Endothelial cell (in vitro differentiated cells): ENCODE data around the gene R3HDML. TPM values are rescaled to one million over a fixed set of nuclear protein-coding genes. Genes with fewer than 3 reads are reported as not detected.

Source experiments
- DNase-seq: peaks from one replicate; pipeline ENCODE4 v3.0.0; 2021; ENCODE audit warnings: low spot score
- H3K27ac Mint-ChIP-seq: one replicate; pipeline ENCODE4 v1.8.0; 2021; ENCODE audit warnings: mixed read lengths, inconsistent platforms; ENCODE audit not compliant: unreplicated experiment
- H3K27me3 Mint-ChIP-seq: one replicate; pipeline ENCODE4 v1.8.0; 2021; ENCODE audit warnings: mild to moderate bottlenecking, moderate library complexity, mixed read lengths, inconsistent platforms; ENCODE audit not compliant: unreplicated experiment
- H3K36me3 Mint-ChIP-seq: one replicate; pipeline ENCODE4 v1.8.0; 2021; ENCODE audit warnings: mild to moderate bottlenecking, low read depth, mixed read lengths, inconsistent platforms; ENCODE audit not compliant: unreplicated experiment
- H3K4me1 Mint-ChIP-seq: one replicate; pipeline ENCODE4 v1.8.0; 2021; ENCODE audit warnings: mild to moderate bottlenecking, mixed read lengths, inconsistent platforms; ENCODE audit not compliant: unreplicated experiment
- H3K4me3 Mint-ChIP-seq: one replicate; pipeline ENCODE4 v1.8.0; 2021; ENCODE audit warnings: mild to moderate bottlenecking, mixed read lengths, inconsistent platforms; ENCODE audit not compliant: unreplicated experiment
- H3K9me3 Mint-ChIP-seq: one replicate; pipeline ENCODE4 v1.8.0; 2021; ENCODE audit warnings: mixed read lengths, inconsistent platforms; ENCODE audit not compliant: unreplicated experiment
- total RNA-seq: library from RNA; stranded (reverse); fragmentation: NEBNext Ultra II Directional; extraction: Animal tissue kit (Norgen Biotek cat#: 25700); gene quantifications from one replicate; pipeline ENCODE4 v1.2.1, GENCODE V29; 2021; ENCODE audit not compliant: unreplicated experiment
- TF ChIP-seq, protein P1 (sequence below): fragments of 200-600 bp; sonication (generic); IDR thresholded peaks from one replicate; pipeline ENCODE4 v1.5.0; 2021; ENCODE audit warnings: antibody characterized with exemption; ENCODE audit not compliant: unreplicated experiment

R3HDML gene
- total RNA-seq, 1 donor from 2014 or later: not detected

DNA sequence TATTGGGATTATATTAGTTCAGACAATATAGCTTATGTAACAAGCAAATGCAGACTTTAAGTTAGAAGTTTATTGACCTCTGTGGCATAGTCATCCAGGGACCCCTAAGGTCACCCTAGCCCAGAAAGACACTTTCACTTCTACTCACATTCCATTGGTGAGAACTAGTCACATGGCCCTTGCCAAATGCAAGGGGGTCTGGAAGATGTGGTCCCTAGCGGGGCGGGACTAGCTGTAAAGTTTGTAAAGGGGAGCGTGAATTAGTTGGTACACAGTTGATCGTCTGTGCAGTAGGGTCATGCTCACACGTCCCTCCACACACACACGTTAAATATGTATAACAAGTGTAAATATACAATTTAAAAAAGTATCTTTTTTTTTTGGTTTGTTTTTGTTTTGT is 27.9 kb downstream of the R3HDML start:
- Mint-ChIP-seq H3K27ac (no peak overlapping the region), H3K27me3 (peaks cover 3% of the 10 kb centered on the region), H3K4me1 (no peaks in the 10 kb centered on the region), H3K36me3 (no peaks in the 10 kb centered on the region), H3K4me3 (no peak overlapping the region), H3K9me3 (no peaks in the 10 kb centered on the region)
- TF ChIP-seq, protein P1, sequence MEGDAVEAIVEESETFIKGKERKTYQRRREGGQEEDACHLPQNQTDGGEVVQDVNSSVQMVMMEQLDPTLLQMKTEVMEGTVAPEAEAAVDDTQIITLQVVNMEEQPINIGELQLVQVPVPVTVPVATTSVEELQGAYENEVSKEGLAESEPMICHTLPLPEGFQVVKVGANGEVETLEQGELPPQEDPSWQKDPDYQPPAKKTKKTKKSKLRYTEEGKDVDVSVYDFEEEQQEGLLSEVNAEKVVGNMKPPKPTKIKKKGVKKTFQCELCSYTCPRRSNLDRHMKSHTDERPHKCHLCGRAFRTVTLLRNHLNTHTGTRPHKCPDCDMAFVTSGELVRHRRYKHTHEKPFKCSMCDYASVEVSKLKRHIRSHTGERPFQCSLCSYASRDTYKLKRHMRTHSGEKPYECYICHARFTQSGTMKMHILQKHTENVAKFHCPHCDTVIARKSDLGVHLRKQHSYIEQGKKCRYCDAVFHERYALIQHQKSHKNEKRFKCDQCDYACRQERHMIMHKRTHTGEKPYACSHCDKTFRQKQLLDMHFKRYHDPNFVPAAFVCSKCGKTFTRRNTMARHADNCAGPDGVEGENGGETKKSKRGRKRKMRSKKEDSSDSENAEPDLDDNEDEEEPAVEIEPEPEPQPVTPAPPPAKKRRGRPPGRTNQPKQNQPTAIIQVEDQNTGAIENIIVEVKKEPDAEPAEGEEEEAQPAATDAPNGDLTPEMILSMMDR: no peak
- no peak for DNase-seq

GRCh38 chr20:44367746-44368145 is 30.9 kb downstream of the R3HDML start:
- Mint-ChIP-seq H3K4me1 (no peaks in the 10 kb centered on the region), H3K9me3 (no peaks in the 10 kb centered on the region), H3K36me3 (no peaks in the 10 kb centered on the region), H3K4me3 (no peak overlapping the region), H3K27me3 (peaks cover 10% of the 10 kb centered on the region), H3K27ac (no peak overlapping the region)
- TF ChIP-seq, protein P1: no peak
- no peak for DNase-seq

DNA sequence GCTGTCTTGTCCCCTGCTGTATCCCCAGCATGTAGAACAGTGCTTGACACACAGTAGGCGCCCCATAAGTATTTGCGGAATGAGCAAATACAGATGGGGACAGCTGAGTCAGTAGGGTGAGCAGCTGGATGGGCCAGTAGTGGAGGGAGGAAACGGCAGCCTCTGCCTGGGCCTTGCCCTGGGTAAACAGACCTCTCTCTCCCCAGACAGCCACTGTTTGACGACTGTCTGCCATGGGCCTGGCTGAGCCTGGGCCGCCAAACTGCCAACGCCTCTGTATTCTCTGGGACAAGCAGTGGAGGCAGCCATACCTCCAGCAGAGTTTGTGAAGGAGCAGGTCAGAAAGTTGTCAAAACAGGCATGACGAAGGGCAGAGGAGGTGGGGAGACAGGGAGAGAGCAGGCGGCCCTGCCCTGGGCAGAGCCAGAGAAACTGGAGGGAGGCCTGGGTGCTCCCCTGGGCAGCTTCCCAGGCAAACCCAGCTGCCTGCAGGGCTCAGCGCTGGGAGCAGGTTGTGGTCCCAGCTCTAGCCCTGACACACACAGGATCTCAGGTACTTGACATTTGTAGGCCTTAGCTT is 33.9 kb downstream of the R3HDML start:
- TF ChIP-seq, protein P1: no peak
- H3K27me3 Mint-ChIP-seq: peaks cover 7% of the 10 kb centered on the region
- H3K4me1 Mint-ChIP-seq: no peaks in the 10 kb centered on the region
- no peaks in the 10 kb centered on the region for H3K36me3 Mint-ChIP-seq
- no peak for DNase-seq
- H3K9me3 Mint-ChIP-seq: no peaks in the 10 kb centered on the region
- H3K27ac Mint-ChIP-seq: no peak overlapping the region
- H3K4me3 Mint-ChIP-seq: no peak overlapping the region

GRCh38 chr20:44382641-44383040 is 45.8 kb downstream of the R3HDML start:
- Mint-ChIP-seq H3K4me3 (no peak overlapping the region), H3K27me3 (no peaks in the 10 kb centered on the region), H3K4me1 (no peaks in the 10 kb centered on the region), H3K9me3 (no peaks in the 10 kb centered on the region), H3K36me3 (no peaks in the 10 kb centered on the region), H3K27ac (no peak overlapping the region)
- TF ChIP-seq, protein P1: no peak
- no peak for DNase-seq

GRCh38 chr20:44384423-44385027 is 47.7 kb downstream of the R3HDML start:
- Mint-ChIP-seq H3K36me3 (no peaks in the 10 kb centered on the region), H3K27me3 (peaks cover 3% of the 10 kb centered on the region), H3K4me1 (no peaks in the 10 kb centered on the region), H3K4me3 (no peak overlapping the region), H3K9me3 (no peaks in the 10 kb centered on the region), H3K27ac (no peak overlapping the region)
- TF ChIP-seq, protein P1: peak; percentile 91
- DNase-seq: peak; percentile 86
